MM.1S (cell line): Measurements from ENCODE around the gene PLA2G4A.

Experiments
- DNase-seq: peaks from one replicate; pipeline ENCODE4 v3.0.0-alpha.2; 2015
- H2AFZ ChIP-seq: fragments of 300-600 bp; sonication (generic); 2 replicates; pipeline ENCODE4 v1.6.0; 2016; ENCODE audit warnings: antibody characterized with exemption, low read length
- H3F3A ChIP-seq: fragments of 300-600 bp; sonication (generic); 2 replicates; pipeline ENCODE4 v1.6.1; 2016; ENCODE audit warnings: mild to moderate bottlenecking, antibody characterized with exemption, low read length, moderate library complexity, mixed read lengths; ENCODE audit not compliant: insufficient read depth
- H3K27ac ChIP-seq: fragments of 300-600 bp; sonication (generic); 2 replicates; pipeline ENCODE4 v1.5.1; 2016; ENCODE audit warnings: mild to moderate bottlenecking, low read length
- H3K27me3 ChIP-seq: fragments of 300-600 bp; sonication (generic); replicated peaks from 2 replicates; pipeline ENCODE4 v1.6.0; 2016; ENCODE audit warnings: low read length; ENCODE audit not compliant: insufficient read depth
- H3K36me3 ChIP-seq: fragments of 300-600 bp; sonication (generic); replicated peaks from 2 replicates; pipeline ENCODE4 v1.6.1; 2016; ENCODE audit warnings: mild to moderate bottlenecking, low read length, mixed read lengths; ENCODE audit not compliant: insufficient read depth
- H3K4me1 ChIP-seq: fragments of 300-600 bp; sonication (generic); 2 replicates; pipeline ENCODE4 v1.6.1; 2016; ENCODE audit warnings: low read length, mixed read lengths
- H3K4me2 ChIP-seq: fragments of 300-600 bp; sonication (generic); 2 replicates; pipeline ENCODE4 v1.6.0; 2016; ENCODE audit warnings: low read depth, low read length
- H3K4me3 ChIP-seq: fragments of 300-600 bp; sonication (generic); 2 replicates; pipeline ENCODE4 v1.5.1; 2016; ENCODE audit warnings: low read length, mixed read lengths
- H3K79me2 ChIP-seq: fragments of 300-600 bp; sonication (generic); 2 replicates; pipeline ENCODE4 v1.6.1; 2016; ENCODE audit warnings: mixed run types, low read length, mixed read lengths
- H3K9ac ChIP-seq: fragments of 300-600 bp; sonication (generic); 2 replicates; pipeline ENCODE4 v1.6.1; 2016; ENCODE audit warnings: low read length, mixed read lengths
- H3K9me2 ChIP-seq: fragments of 300-600 bp; sonication (generic); replicated peaks from 2 replicates; pipeline ENCODE4 v1.6.1; 2016; ENCODE audit warnings: mild to moderate bottlenecking, low read length, mixed read lengths; ENCODE audit not compliant: insufficient read depth
- H3K9me3 ChIP-seq: fragments of 300-600 bp; sonication (generic); replicated peaks from 2 replicates; pipeline ENCODE4 v1.6.1; 2016; ENCODE audit warnings: mild to moderate bottlenecking, low read length, mixed read lengths; ENCODE audit not compliant: insufficient read depth
- H4K20me1 ChIP-seq: fragments of 300-600 bp; sonication (generic); 2 replicates; pipeline ENCODE4 v1.6.1; 2016; ENCODE audit warnings: mild to moderate bottlenecking, low read length, moderate library complexity, mixed read lengths; ENCODE audit not compliant: insufficient read depth
- EZH2 ChIP-seq: fragments of 300-600 bp; sonication (generic); optimal IDR thresholded peaks from 2 replicates; pipeline ENCODE3; 2017; ENCODE audit warnings: low read depth, mild to moderate bottlenecking, antibody characterized with exemption, low read length, mixed read lengths
- EZH2phosphoT487 ChIP-seq: fragments of 300-600 bp; sonication (generic); IDR thresholded peaks from 2 replicates; pipeline ENCODE4 v1.6.1; 2018; ENCODE audit warnings: antibody characterized with exemption, low read length
- TF ChIP-seq, protein P1 (sequence below): fragments of 300-600 bp; sonication (generic); IDR thresholded peaks from 2 replicates; pipeline ENCODE4 v1.5.1; 2016; ENCODE audit warnings: antibody characterized with exemption, low read length, mixed read lengths

PLA2G4A gene

DNA sequence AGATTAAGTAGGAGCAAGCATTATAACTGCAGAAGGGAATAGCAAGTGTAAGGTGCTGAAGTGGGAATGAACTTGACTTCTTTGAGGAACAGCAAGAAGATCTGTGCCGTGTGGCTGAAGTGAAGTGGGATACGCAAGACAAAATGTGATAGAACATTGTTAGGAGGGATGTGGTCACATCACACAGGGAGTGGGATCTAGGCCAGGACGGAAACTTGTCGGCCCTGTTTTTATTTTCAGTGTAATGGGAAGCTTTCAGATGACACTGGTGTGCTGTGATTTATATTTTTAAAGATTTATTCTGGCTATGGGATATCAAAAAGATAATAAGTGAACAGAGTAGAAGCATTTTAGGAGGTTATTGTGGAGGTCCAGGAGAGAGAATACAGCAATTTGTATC lies 116.4 kb downstream of the PLA2G4A start:
- DNase-seq: no peak
- H3K4me3 ChIP-seq: no peak overlapping the region
- H4K20me1 ChIP-seq: no peaks in the 10 kb centered on the region; the same call in 1 of the 2 replicates
- no peaks in the 10 kb centered on the region for H3F3A ChIP-seq
- no peaks in the 10 kb centered on the region for H3K27me3 ChIP-seq
- no peak overlapping the region for H3K9ac ChIP-seq
- H3K27ac ChIP-seq: no peak overlapping the region
- H3K4me2 ChIP-seq: no peak overlapping the region
- no peak overlapping the region for H2AFZ ChIP-seq
- TF ChIP-seq EZH2: no peak
- TF ChIP-seq, protein P1, sequence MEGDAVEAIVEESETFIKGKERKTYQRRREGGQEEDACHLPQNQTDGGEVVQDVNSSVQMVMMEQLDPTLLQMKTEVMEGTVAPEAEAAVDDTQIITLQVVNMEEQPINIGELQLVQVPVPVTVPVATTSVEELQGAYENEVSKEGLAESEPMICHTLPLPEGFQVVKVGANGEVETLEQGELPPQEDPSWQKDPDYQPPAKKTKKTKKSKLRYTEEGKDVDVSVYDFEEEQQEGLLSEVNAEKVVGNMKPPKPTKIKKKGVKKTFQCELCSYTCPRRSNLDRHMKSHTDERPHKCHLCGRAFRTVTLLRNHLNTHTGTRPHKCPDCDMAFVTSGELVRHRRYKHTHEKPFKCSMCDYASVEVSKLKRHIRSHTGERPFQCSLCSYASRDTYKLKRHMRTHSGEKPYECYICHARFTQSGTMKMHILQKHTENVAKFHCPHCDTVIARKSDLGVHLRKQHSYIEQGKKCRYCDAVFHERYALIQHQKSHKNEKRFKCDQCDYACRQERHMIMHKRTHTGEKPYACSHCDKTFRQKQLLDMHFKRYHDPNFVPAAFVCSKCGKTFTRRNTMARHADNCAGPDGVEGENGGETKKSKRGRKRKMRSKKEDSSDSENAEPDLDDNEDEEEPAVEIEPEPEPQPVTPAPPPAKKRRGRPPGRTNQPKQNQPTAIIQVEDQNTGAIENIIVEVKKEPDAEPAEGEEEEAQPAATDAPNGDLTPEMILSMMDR: no peak
- TF ChIP-seq EZH2phosphoT487: no peak
- H3K9me3 ChIP-seq: no peaks in the 10 kb centered on the region
- H3K36me3 ChIP-seq: no peaks in the 10 kb centered on the region; the same call in 1 of the 2 replicates
- no peaks in the 10 kb centered on the region for H3K79me2 ChIP-seq
- peaks cover 18% of the 10 kb centered on the region for H3K4me1 ChIP-seq
- no peaks in the 10 kb centered on the region for H3K9me2 ChIP-seq

DNA sequence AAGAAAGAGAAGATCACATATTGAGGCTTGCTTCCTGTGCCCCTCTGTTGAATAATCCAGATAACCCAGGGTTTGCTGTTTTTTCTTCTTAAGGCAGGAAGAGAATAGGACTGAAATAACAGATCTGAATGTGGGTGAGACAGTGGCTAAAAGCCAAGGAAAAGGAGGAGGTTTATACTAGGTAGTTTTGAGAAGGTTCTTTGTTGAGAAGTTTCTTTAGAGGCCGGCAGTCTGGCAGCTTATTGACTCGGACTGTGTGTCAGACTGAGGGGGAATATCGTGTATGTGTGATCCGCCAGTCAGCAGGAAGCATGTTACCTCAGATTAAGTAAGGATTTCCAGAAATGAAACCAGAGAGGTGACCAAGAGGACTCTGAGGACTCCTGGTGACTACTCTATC lies 119.8 kb downstream of the PLA2G4A start:
- H3K27me3 ChIP-seq: no peaks in the 10 kb centered on the region
- H4K20me1 ChIP-seq: no peaks in the 10 kb centered on the region
- no peaks in the 10 kb centered on the region for H3K79me2 ChIP-seq
- H3K9me2 ChIP-seq: no peaks in the 10 kb centered on the region
- peaks cover 18% of the 10 kb centered on the region for H3K4me1 ChIP-seq
- no peaks in the 10 kb centered on the region; the same call in 1 of the 2 replicates for H3K36me3 ChIP-seq
- DNase-seq: no peak
- no peak overlapping the region for H2AFZ ChIP-seq
- no peak overlapping the region for H3K4me3 ChIP-seq
- no peaks in the 10 kb centered on the region for H3F3A ChIP-seq
- no peaks in the 10 kb centered on the region for H3K9me3 ChIP-seq
- TF ChIP-seq EZH2 (no peak), EZH2phosphoT487 (no peak)
- TF ChIP-seq, protein P1: no peak
- no peak overlapping the region for H3K9ac ChIP-seq
- no peak overlapping the region for H3K27ac ChIP-seq
- no peak overlapping the region for H3K4me2 ChIP-seq

DNA sequence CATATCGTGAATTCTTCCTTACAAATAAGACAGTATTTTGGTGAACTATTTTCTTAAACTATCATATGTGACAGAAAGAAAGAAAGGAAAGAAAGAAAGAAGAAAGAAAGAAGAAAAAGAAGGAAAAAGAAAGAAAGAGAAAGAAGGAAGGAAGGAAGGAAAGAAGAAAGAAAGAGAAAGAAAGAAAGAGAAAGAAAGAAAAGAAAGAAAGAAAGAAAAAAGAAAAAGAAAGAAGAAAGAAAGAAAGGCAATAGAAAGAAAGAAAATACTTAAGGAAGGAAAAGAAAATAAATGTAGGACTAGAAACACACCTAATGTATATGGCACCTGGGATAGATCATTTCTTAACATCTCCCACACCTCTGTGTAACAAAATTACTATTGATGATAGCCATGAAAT lies 120.4 kb downstream of the PLA2G4A start:
- peaks cover 18% of the 10 kb centered on the region for H3K4me1 ChIP-seq
- H3K4me3 ChIP-seq: no peak overlapping the region
- no peaks in the 10 kb centered on the region for H3F3A ChIP-seq
- H3K4me2 ChIP-seq: no peak overlapping the region
- TF ChIP-seq EZH2phosphoT487 (no peak), EZH2 (no peak)
- TF ChIP-seq, protein P1: no peak
- no peak overlapping the region for H3K9ac ChIP-seq
- no peaks in the 10 kb centered on the region for H3K79me2 ChIP-seq
- no peaks in the 10 kb centered on the region for H3K9me3 ChIP-seq
- no peak for DNase-seq
- no peaks in the 10 kb centered on the region; the same call in 1 of the 2 replicates for H3K36me3 ChIP-seq
- H3K9me2 ChIP-seq: no peaks in the 10 kb centered on the region
- H3K27ac ChIP-seq: no peak overlapping the region
- H3K27me3 ChIP-seq: no peaks in the 10 kb centered on the region
- no peaks in the 10 kb centered on the region for H4K20me1 ChIP-seq
- no peak overlapping the region for H2AFZ ChIP-seq

GRCh38 chr1:186950547-186950946 lies 121.8 kb downstream of the PLA2G4A start:
- no peak overlapping the region for H3K4me3 ChIP-seq
- H3K36me3 ChIP-seq: no peaks in the 10 kb centered on the region; the same call in 1 of the 2 replicates
- H3K9me3 ChIP-seq: no peaks in the 10 kb centered on the region
- H3K79me2 ChIP-seq: no peaks in the 10 kb centered on the region
- no peak overlapping the region for H3K27ac ChIP-seq
- no peaks in the 10 kb centered on the region for H3F3A ChIP-seq
- TF ChIP-seq EZH2 (no peak), EZH2phosphoT487 (no peak)
- TF ChIP-seq, protein P1: no peak
- peaks cover 16% of the 10 kb centered on the region for H3K4me1 ChIP-seq
- no peak overlapping the region for H2AFZ ChIP-seq
- no peaks in the 10 kb centered on the region for H4K20me1 ChIP-seq
- no peaks in the 10 kb centered on the region for H3K9me2 ChIP-seq
- no peaks in the 10 kb centered on the region for H3K27me3 ChIP-seq
- no peak overlapping the region for H3K9ac ChIP-seq
- DNase-seq: no peak
- no peak overlapping the region for H3K4me2 ChIP-seq
